HG03108 (cell line): ENCODE results near the gene LZTS2.

Source experiments
- ATAC-seq: cut with Tn5 transposase; IDR thresholded peaks from one replicate; pipeline ENCODE4 v1.9.1; 2021; ENCODE audit warnings: moderate library complexity; ENCODE audit not compliant: unreplicated experiment

LZTS2 gene

DNA sequence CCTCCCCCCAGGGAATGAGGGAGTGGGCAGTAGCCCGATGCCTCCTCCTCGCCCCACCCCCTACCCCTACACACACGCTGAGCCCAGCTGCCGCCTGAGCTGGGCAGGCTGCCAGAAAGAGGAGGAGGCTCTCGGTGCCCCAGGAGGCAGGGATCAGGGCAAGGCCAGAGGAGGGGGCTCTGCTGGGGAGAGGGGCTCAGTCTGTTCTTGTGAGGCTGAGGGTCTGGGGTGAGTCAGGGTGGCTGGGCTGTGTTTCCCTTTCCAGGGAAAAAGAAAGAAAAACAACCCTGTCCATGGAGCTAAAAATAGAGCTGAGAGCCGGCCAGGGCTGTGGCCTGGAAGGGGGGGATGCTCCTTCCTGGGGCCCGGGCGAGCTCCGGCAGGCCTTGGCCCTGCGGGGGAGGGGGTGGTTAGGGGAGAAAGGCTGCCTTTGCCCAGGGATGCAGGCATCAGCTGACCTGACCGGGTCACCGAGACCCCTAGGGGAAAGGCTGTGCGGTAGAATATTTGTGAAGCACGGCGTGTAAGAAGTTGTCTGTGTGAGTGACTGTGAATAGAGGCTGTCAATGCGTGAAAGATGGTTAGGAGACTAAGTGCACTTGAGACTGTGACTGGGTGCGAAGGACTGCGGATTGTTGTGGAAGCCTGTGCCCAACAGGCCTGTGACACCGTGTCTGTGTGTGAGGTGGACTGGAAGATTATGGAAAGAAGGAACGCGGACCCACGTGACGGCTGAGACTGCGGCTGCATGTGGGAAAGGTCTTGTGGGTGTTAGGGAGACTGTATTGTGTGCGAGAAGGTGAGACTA, 1.2 kb upstream of the LZTS2 start:
- peak; percentile 25 for ATAC-seq

DNA sequence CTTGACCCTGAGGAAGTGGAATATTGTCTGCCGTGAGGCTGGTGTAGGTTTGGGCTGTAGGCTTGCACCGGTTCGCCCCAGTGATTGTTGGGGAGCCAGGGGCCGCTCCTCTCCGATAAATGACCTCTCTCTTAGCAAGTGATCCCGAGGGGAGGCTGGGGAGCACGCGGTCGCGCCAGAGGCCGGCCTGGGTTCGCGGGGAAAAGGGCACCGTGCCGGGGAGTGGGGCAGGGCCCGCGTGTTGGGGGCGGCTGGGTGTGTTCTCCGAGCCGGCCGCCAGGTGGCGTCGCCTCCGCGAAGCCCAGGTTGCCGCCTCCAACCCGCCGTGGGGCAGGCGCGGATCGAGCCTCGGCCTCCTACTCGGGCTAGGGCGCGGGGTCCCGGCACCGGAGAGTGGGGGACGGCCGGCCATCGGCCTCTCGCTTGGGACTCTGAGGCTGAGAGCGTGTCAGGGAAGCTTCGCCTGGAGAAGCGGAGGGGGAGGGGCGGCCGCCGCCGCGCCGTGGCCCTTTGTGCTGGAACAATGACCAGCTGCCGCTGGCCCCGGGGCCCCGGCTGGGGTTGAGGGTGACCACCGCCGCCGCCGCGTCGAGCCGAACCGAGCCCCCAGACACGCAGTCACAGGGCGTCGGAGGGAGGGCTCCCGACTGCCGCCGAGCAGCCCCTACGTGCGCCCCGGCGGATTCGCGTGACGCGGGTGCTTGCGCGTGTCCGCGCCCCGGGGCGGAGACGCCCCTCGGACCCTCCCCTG, 442 bp upstream of the LZTS2 start:
- ATAC-seq, result peak; percentile 34

DNA sequence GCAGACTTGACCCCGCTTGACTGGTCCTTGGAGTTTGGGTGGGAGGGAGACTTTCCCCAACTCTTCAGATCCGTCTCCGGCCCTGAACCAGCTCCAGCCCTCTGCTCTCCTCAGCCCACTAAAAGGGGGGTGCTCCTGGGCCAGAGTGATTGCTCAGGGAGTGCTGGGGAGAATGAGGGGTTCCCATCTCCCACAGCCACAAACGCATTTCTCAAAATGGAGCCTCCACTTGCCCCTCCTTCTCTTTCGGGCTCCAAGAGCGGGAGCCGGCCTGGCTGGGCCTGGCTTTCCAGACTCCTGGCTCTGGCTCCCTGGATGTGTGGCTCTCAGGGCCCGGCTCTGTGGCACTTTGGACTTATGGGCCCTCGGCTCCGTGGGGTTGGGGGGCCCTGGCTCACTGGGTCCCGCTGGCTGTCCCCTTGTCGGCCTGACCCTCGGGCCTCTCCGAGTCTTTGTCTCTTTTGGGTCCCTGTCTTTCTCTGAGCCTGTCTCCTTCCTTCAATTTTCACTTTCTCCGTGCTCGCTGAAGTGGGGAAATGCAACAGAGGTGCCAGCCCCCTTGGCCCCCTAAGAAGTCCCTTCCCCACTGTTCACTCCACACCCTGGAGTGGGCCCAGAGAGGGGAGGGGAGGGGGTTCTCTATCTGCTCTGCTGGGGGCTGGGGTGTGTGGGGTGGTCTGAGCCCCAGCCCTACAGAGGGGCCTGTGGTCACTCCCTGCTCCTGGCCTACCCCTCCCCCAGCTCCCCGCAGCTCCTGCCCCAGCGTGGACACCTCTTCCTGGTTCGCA, 713 bp downstream of the LZTS2 start:
- ATAC-seq, result no peak

DNA sequence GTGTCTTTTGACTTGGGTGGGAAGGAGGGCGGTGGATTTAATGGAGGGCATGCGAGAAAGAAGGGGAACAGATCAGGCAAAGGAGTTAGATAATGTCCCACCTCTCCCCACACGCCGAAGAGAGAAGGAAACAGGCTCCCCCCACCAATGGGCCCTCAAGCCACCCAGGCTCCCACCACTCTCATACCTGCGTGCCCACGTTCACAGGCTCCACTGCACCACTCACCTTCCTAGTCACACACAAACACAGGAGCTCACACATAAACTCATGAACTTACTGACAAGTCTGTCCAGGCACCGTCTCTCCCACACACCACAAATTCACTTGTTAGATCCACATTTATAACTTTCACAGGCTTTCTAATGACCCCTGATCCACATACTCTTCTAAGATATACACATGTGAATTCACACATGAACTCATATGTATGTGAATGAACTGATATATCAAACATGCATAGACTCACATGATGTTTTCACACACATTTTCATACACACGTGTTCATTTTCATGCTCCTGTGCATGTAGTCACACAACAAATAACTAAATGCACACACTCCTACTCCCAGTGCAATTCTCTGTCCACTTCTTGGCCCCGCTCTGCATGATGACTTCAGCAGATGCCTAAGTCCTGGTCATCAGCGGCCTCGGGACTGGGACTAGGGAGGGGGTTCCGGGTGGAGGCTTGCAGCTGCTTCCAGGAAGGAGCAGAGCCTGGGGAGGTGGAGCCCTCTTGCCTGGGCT, 1.5 kb downstream of the LZTS2 start:
- ATAC-seq, result no peak

DNA sequence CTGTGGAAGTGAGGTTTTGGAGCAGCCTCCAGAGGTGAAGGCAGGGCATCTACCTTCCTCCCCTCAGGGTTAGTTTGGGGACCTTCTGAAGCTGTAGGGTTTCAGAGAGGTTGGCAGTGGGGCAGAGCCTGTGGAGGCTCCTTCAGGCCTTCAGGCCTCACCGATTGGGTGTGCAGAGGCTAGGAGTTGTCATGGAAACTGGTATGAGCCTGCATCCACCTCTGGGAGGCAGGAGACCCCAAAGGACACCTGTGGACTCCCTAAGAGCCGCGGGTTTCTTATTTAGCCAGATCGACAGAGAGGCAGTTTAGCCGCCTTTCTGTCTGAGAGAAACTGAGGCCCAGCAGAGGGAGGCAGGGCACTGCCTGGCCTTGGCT, 2.0 kb downstream of the LZTS2 start:
- ATAC-seq, result no peak

DNA sequence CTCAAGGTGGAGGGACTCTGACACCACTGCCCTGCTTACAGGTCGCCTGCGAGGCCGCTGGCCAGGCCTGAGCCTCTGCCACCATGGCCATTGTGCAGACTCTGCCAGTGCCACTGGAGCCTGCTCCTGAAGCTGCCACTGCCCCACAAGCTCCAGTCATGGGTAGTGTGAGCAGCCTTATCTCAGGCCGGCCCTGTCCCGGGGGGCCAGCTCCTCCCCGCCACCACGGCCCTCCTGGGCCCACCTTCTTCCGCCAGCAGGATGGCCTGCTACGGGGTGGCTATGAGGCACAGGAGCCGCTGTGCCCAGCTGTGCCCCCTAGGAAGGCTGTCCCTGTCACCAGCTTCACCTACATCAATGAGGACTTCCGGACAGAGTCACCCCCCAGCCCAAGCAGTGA, 2.8 kb downstream of the LZTS2 start:
- no peak for ATAC-seq

DNA sequence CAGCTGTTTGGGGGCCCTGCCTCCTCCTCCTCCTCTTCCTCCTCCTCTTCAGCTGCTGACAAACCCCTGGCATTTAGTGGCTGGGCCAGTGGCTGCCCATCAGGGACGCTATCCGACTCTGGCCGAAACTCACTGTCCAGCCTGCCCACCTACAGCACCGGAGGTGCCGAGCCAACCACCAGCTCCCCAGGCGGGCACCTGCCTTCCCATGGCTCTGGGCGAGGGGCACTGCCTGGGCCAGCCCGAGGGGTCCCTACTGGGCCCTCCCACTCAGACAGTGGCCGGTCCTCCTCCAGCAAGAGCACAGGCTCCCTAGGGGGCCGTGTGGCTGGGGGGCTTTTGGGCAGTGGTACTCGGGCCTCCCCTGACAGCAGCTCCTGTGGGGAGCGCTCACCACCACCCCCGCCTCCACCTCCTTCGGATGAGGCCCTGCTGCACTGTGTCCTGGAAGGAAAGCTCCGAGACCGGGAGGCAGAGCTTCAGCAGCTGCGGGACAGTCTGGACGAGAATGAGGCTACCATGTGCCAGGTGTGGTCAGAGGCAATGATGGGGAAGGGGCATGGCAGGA, 4.1 kb downstream of the LZTS2 start:
- no peak for ATAC-seq

DNA sequence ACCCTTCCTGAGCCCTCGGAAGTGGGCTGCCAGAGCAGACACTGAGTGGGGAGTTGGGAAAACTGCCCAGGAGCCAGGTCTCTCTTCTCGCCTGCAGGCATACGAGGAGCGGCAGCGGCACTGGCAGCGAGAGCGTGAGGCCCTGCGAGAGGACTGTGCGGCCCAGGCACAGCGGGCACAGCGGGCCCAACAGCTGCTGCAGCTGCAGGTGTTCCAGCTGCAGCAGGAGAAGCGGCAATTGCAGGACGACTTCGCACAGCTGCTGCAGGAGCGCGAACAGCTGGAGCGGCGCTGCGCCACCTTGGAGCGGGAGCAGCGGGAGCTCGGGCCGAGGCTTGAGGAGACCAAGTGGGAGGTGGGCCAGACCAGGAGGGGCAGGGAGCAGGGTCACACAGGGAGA, 5.8 kb downstream of the LZTS2 start:
- no peak for ATAC-seq

DNA sequence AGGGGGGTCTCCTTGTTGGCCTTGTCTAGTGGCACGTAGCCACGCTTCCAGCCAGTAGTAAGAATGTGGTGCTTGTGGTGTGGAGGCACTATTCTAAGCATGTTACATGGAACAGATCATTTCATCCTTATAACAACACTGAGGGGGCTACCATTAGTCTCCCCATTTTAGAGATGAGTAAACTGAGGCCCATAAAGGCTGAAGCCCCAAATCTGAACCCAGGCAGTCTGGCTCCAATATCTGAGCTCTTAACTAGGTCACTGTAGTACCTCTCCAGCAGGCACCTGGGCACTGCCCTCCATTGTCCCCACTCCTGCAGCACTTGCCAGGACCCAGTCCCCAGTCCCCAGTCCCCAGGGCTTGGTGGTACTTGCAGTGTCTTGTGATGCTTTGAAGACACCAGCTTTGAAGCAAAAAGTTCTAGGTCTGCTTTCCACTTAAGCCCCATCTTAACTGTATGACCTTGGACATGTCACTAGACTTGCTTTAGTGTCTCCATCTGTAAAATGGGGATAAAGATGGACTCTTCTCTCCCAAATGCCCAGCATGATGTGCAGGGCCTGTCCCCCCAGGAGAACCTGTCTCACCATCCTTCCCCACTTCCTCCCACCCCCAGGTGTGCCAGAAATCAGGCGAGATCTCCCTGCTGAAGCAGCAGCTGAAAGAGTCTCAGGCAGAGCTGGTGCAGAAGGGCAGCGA, 6.4 kb downstream of the LZTS2 start:
- no peak for ATAC-seq

DNA sequence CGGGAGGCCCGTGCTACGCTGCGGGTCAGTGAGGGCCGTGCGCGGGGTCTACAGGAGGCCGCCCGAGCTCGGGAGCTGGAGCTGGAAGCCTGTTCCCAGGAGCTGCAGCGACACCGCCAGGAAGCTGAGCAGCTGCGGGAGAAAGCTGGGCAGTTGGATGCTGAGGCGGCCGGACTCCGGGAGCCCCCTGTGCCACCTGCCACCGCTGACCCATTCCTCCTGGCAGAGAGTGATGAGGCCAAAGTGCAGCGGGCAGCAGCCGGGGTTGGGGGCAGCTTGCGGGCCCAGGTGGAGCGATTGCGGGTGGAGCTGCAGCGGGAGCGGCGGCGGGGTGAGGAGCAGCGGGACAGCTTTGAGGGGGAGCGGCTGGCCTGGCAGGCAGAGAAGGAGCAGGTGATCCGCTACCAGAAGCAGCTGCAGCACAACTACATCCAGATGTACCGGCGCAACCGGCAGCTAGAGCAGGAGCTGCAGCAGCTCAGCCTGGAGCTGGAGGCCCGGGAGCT, 7.0 kb downstream of the LZTS2 start:
- ATAC-seq, result no peak

DNA sequence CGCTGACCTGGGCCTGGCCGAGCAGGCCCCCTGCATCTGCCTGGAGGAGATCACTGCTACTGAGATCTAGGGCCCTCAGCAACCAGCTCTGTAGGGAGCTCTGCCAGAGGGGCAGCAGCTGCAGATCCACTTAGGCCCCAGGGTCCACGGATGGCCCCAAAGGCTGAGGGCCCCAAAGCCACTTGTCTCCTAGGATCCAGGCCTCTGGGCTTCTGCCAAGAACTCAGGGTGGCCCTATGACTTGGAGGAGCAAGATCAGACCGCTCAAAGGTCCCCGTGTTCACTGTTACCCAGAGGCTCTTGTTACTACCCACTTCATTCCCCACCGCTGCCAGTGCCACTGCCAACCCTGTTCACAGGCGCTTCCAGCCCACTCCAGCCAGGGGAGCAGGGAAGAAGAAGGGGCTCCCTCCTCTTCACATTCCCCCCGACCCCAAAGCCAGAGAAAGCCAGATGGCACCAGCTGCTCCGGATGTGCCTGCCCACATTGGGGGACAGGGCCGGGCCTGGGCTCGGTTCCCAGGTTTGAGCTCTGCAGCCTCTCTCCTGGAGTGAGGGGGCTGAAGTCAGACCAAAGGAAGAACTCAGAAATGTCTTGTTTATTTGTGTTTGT, 7.6 kb downstream of the LZTS2 start:
- no peak for ATAC-seq

DNA sequence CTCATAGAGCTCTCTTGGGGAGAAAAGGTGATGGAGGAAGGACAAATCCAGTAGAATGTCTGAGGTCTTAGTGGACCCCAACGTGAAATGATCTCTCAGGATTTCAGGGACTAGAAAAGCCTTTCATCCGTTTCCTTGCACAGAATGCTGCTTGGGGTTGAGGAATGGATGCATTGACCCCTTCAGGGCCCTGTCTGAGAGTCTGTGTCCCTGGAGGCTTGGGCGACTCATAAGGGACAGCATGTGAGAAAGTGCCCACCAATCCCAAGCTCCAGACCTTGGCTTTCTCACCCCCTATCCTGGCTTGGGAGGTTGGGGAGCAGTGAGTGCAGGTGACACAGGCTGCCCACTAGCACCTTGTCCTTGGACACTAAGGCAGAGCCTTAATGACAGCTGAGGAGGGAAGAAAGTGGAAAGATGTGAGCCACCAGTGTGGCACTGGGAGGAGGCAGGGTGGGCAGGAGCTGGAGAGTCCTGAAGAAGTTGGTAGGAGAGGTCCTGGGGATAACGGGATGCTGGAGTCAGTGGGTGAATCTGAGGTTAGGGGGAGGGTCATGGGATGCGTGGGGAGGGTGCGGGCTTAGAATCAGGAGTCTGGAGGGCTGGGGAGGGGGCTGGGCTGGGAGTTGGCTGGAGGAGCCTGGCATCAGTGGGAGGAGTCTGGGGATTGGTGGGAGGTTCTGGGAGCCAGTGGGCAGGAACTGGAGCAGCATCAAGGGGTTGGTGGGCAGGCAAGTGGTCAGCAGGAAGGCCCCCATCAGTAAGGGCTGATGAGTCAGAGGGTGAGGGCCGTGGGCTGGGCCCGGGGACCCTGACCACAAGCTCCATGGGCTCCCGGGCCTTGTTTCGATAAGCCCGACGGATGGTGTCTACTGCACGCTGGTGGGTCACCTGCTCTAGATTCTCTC, 8.6 kb downstream of the LZTS2 start:
- no peak for ATAC-seq

DNA sequence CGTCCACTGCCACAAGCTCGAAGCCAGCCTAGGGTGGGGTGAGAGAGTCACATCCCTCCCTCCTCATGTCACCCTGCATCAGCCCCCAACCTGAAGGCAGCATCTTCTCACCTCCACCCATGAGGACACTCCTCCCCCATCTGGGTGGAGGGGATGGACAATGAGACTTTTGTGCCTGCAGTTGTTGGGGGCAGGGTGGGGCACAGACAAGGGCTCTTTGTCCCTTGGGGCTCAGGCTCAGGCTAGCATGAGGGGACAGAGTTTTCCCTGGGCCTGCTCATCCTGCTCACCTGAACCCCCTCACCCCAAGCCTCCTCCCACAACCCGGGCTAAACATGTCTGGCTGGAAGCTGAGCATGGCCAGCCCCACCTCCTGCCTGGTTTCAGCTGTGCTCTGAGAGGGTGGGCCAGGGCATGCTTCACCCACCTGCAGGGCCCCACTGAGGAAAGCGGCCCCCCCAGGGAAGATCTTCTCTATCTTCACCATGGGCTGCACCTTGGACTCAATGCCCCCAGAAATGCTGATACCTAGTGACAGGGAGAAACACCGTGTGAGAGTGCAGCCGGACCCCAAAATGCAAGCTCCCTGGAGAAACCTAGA, 9.3 kb downstream of the LZTS2 start:
- ATAC-seq, result no peak

DNA sequence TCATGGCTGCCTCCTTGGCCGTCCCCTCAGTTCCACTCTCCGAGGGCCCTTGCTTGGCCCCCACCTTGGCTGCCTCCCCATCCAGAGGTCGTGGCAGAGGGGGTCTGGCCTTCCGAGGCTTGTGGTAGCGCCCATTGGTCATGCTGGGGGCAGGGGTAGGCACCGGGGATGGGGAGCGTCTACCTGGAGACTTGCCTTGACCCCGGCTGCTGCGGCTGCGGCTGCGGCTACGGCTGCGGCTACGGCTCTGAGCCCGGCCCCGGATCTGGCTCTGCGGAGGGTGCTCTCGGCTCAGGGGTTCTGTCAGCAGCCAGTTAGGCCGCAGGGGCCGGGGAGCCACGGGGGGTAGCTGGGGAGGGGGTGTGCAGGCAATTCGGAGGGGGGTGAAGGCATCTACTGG, 10.7 kb downstream of the LZTS2 start:
- ATAC-seq, result no peak

DNA sequence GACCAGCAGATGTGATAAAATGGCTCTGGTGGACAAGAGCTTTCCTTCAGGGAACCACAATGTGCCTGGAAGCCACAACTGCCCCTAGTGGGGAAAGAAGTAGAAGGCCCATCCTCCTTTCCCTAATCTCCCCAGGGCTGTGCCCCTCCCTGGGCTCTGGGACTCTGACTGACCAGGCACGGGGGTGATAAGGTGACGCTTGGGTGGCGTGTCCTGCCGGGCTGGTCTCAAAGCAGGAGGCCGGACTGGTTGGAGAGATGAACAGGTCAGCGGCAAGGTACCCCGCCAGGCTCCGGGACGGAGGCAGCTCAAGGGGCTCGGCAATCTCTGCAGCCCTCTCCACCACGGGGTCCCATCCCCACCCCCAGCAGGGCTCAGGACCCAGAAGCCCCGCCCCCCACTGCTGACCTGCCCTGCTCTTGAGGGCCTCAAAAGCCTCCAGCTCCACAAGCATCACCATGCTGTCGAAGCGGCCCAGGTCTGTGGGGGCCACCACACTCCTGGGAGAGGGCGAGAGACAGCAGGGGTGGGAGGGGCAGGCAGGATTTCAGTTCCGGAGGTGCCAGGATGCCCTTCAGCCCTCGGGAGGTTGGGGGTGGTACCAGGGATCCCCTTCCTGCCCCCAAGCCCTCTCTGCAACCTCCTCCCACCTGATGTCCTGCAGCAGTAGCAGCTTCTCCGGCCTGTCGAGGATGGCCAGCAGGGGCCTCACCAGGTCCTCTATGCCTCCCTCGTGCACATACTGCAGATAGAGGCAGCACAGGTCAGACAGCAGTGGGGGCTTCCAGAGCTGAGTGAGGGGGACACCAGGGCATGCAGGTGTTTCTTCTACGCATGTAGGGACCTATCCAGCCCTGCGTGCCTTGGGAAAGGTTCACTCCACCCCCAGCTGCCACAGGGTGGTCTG, 12.2 kb downstream of the LZTS2 start:
- no peak for ATAC-seq

DNA sequence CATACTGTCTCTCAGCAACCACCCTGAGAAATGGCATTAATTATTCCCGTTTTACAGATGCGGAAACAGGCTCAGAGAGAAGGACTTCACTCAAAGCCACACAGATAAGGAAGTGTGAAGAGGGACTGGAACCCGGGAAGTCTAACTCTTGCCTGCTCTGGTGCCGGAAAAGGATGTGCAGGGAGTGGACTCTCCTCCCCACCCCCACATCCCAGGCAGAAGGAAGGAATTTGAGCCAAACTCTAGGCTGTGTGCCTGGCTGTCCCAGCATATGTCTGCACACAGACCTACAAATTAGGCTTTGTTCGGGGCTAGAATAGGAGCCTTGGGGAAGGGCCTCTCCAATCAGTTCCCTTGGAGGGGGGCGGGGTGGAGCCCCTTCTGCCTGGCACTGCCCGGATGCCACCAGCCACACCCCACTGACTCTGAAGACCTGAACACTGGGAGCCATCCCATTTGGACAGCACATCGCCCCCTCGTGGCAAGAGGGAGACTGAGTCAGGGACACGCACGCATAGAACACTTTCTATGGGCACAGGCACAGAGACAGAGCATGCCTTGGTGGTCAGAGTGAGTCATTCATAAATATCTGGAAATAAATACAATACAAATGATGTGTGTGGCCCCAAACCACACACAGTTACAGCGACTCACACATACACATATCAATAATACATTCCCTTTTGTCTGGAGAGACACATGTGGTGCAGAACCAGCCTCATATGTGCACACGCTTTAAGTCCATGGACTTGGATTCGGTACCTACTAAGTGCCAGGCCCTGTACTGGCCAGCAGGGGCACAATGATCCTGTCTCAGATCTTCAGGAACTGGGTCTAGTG, 13.1 kb downstream of the LZTS2 start:
- ATAC-seq, result peak; percentile 84
